Upper lobe of left lung (tissue), 4 donors: ENCODE results near the gene SRPK2.

ENCODE experiments used
- EP300 ChIP-seq, 4 donors: sonication (generic); formaldehyde crosslinking; IDR thresholded peaks; one replicate each; pipeline ENCODE4 v1.5.1; 2017; ENCODE audit warnings: antibody characterized with exemption in 4 of 4, control low read depth in 2 of 4
- POLR2A ChIP-seq, 4 donors: fragments of 450-650 bp; IDR thresholded peaks; one replicate each; pipeline ENCODE4 v1.5.1; 2016 to 2017; ENCODE audit warnings: antibody characterized with exemption in 4 of 4, mild to moderate bottlenecking in 2 of 4
- POLR2AphosphoS5 ChIP-seq, 2 donors: sonication (generic); formaldehyde crosslinking; IDR thresholded peaks; one replicate each; pipeline ENCODE4 v1.5.1; 2017; ENCODE audit warnings: antibody characterized with exemption in 2 of 2
- TF ChIP-seq, protein P1 (sequence below), 6 experiments: fragments of 450-650 bp in 4 of 6; fragments of 200-600 bp in 2 of 6; sonication (generic) in 2 of 6; IDR thresholded peaks; one replicate each; pipeline ENCODE4 v1.5.1; 2016 to 2019; ENCODE audit warnings: antibody characterized with exemption in 6 of 6

DNA sequence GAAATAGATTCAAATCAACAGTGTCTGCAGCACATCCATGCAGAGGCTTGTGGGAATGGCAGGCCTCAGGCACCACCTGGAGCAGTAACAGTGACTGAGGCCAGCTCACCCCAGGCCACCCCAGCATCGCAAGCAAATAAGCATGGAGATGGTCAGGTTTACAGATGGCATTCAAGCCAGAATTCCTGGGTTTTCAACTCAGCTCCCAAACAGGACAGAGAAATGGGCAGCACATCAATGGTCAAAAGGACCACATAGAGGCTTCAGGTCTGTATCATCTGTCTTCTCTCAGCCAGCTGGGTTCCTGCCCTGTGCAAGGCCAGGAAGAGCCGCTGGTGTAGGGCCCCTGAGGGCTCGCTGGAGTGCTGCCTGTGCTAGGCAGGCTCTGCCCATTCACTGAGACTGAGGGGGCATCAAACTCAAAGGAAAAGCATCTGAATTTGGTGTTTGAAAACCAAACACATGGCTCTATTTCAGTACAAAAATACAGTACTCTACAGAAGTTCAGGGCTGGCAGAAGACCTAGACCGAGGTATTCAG is 262.2 kb downstream of the SRPK2 start:
- TF ChIP-seq, protein P1, sequence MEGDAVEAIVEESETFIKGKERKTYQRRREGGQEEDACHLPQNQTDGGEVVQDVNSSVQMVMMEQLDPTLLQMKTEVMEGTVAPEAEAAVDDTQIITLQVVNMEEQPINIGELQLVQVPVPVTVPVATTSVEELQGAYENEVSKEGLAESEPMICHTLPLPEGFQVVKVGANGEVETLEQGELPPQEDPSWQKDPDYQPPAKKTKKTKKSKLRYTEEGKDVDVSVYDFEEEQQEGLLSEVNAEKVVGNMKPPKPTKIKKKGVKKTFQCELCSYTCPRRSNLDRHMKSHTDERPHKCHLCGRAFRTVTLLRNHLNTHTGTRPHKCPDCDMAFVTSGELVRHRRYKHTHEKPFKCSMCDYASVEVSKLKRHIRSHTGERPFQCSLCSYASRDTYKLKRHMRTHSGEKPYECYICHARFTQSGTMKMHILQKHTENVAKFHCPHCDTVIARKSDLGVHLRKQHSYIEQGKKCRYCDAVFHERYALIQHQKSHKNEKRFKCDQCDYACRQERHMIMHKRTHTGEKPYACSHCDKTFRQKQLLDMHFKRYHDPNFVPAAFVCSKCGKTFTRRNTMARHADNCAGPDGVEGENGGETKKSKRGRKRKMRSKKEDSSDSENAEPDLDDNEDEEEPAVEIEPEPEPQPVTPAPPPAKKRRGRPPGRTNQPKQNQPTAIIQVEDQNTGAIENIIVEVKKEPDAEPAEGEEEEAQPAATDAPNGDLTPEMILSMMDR (IDR thresholded peaks at IDR 0.05), result no peak
- TF ChIP-seq POLR2AphosphoS5 (IDR thresholded peaks at IDR 0.05) (no peak), POLR2A (IDR thresholded peaks at IDR 0.05) (no peak), EP300 (IDR thresholded peaks at IDR 0.05) (no peak)
